Measurements from ENCODE around the gene ARHGEF17.

DNA sequence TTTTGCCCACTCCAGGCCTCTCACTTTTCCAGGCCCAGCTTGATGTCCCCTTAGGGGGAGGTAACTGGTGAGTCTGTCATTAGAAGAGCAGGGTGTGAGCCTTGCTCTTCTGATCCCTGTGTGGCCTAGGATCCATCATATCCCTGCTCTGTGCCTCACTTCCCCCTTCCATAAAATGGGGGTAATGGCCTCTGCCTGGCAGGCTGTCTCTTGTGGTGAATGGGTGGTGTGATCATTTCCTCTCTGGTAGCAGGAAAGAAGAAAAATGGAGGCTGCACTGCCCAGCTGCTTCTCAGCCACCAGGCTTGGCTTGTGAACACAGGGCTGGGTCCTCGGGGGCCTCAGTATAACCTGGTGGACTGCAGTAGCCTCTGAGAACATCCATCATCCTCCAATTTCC, 5.6 kb downstream of the ARHGEF17 start:
- TF ChIP-seq SUZ12 (IDR thresholded peaks at IDR 0.05; ENCODE audit: extremely low read depth, insufficient read depth, insufficient read length) (no peak), YY1 (IDR thresholded peaks at IDR 0.05; ENCODE audit: insufficient read depth, insufficient read length) (no peak), ZNF274 (IDR thresholded peaks at IDR 0.05; ENCODE audit: low read depth, low read length) (no peak)
